ENCODE data around the gene RAB3IL1.

The RAB3IL1 gene

DNA sequence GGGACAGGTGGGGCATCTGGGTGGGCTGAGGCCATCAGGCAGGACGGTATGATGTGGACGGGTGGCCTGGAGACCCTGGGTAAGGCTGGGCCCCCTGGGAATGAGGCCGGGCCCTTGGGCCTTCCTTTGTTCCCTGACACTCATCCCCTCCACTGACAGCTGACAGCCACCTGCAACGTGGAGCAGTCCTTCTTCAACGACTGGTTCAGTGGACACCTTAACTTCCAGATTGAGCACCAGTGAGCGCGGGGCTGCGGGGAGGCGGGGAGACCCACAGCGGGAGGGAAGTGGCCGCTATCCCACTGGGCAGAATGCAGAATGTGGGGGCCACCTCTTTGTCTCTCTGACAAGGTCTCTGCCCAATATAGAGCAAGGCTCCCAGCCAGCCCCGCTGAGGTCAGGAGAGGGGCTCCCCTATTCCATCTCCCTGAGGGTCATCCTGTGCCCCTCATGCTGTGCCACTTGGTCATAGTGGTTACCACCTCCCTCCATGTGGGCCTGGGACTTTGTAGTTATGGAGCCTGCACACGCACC is 53.8 kb downstream of the RAB3IL1 start:
- no peak overlapping the region for H3K9ac ChIP-seq (ENCODE audit: low read length)
- H3K23ac ChIP-seq (ENCODE audit: low read length), result no peak overlapping the region
- H3K79me1 ChIP-seq (ENCODE audit: low read length), result no peaks in the 10 kb centered on the region
- H3K27me3 ChIP-seq (ENCODE audit: insufficient read depth, low read length), result no peaks in the 10 kb centered on the region
- H3K79me2 ChIP-seq (ENCODE audit: control insufficient read depth, insufficient read depth, low read length, poor library complexity), result no peaks in the 10 kb centered on the region
- H2BK120ac ChIP-seq (ENCODE audit: insufficient read depth, low read length, poor library complexity), result no peak overlapping the region
- no peak overlapping the region for H4K8ac ChIP-seq (ENCODE audit: low read depth, low read length)
- no peak overlapping the region for H4K12ac ChIP-seq (ENCODE audit: low read depth, low read length)
- no peak for DNase-seq
- H3K9me3 ChIP-seq (ENCODE audit: insufficient read depth, low read depth, low read length), result no peaks in the 10 kb centered on the region
- WGBS (ENCODE audit: extremely low coverage, insufficient coverage, insufficient read length), result no CpG with 5 or more reads among the region's 13 CpGs
- no peak overlapping the region for H3K4me3 ChIP-seq (ENCODE audit: low read depth, low read length)
- peaks cover 73 to 74% of the 10 kb centered on the region in 2 experiments for H3K36me3 ChIP-seq (ENCODE audit: control insufficient read depth in 1 of 2, insufficient read depth in 2 of 2, low read length in 2 of 2)
- no peak overlapping the region for H2AK5ac ChIP-seq (ENCODE audit: low read length)
- H3K4ac ChIP-seq (ENCODE audit: low read depth, low read length), result no peak overlapping the region
- H3K4me2 ChIP-seq (ENCODE audit: low read length), result no peak overlapping the region
- no peak overlapping the region for H2BK5ac ChIP-seq (ENCODE audit: low read depth, low read length, poor library complexity)
- H3K4me1 ChIP-seq (ENCODE audit: control insufficient read depth in 1 of 2, insufficient read depth in 2 of 2, low read length in 2 of 2), result peaks cover 0 to 4% of the 10 kb centered on the region in 2 experiments
- no peak overlapping the region for H4K91ac ChIP-seq (ENCODE audit: low read depth, low read length)
- H3K14ac ChIP-seq (ENCODE audit: low read length), result no peak overlapping the region
- H3K18ac ChIP-seq (ENCODE audit: low read length), result no peak overlapping the region
- H2AFZ ChIP-seq (ENCODE audit: insufficient read depth, low read length, poor library complexity), result no peak overlapping the region
- no peak overlapping the region for H2BK12ac ChIP-seq (ENCODE audit: low read length)
- H3K27ac ChIP-seq (ENCODE audit: low read depth, low read length), result no peak overlapping the region

DNA sequence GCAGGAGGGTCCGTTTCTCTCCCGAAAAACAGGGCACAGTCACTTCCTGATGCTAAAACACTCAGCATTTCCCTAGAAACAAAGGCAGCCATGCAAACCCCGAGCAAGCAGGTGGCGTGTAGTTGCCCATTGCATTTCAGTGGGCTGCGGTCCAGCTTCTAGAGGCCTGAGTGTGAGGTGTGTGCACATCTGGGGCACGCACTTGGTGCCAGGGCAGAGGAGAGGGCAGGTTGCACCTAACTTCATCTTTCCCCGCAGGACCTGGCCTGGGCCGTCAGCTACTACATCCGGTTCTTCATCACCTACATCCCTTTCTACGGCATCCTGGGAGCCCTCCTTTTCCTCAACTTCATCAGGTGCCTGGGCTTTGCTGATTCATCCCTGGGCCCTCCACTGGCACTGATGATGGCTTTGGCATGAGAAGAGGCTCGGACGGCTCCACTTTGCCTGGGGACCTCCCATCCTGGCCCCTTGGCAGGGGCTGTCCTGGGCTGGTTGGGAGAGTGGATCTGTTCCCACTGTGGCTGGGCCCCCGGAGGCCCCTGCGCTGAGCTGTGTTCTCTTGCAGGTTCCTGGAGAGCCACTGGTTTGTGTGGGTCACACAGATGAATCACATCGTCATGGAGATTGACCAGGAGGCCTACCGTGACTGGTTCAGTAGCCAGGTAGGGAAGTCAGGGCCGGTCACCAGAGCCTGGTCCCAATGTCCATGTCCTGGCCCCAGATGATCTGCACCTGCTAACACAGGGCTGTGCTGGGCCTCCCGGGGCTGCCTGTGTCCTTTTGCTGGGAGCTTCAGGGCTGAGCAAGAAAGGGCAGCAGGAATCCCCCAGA is 54.4 kb downstream of the RAB3IL1 start:
- Histone ChIP-seq H3K27me3 (ENCODE audit: insufficient read depth, low read length) (no peaks in the 10 kb centered on the region), H3K79me1 (ENCODE audit: low read length) (no peaks in the 10 kb centered on the region), H3K36me3 (ENCODE audit: control insufficient read depth in 1 of 2, insufficient read depth in 2 of 2, low read length in 2 of 2) (peaks cover 73 to 74% of the 10 kb centered on the region in 2 experiments), H2BK120ac (ENCODE audit: insufficient read depth, low read length, poor library complexity) (no peak overlapping the region), H2BK12ac (ENCODE audit: low read length) (no peak overlapping the region), H4K91ac (ENCODE audit: low read depth, low read length) (no peak overlapping the region), H3K4me1 (ENCODE audit: control insufficient read depth in 1 of 2, insufficient read depth in 2 of 2, low read length in 2 of 2) (peaks cover 0 to 4% of the 10 kb centered on the region in 2 experiments), H3K4ac (ENCODE audit: low read depth, low read length) (no peak overlapping the region), H3K23ac (ENCODE audit: low read length) (no peak overlapping the region), H3K27ac (ENCODE audit: low read depth, low read length) (no peak overlapping the region), H2BK5ac (ENCODE audit: low read depth, low read length, poor library complexity) (no peak overlapping the region), H2AFZ (ENCODE audit: insufficient read depth, low read length, poor library complexity) (no peak overlapping the region), H3K9ac (ENCODE audit: low read length) (no peak overlapping the region), H3K18ac (ENCODE audit: low read length) (no peak overlapping the region), H3K4me3 (ENCODE audit: low read depth, low read length) (no peak overlapping the region), H3K4me2 (ENCODE audit: low read length) (no peak overlapping the region), H4K8ac (ENCODE audit: low read depth, low read length) (no peak overlapping the region), H2AK5ac (ENCODE audit: low read length) (no peak overlapping the region), H3K79me2 (ENCODE audit: control insufficient read depth, insufficient read depth, low read length, poor library complexity) (no peaks in the 10 kb centered on the region), H3K14ac (ENCODE audit: low read length) (no peak overlapping the region), H4K12ac (ENCODE audit: low read depth, low read length) (no peak overlapping the region), H3K9me3 (ENCODE audit: insufficient read depth, low read depth, low read length) (no peaks in the 10 kb centered on the region)
- no CpG with 5 or more reads among the region's 18 CpGs for WGBS (ENCODE audit: extremely low coverage, insufficient coverage, insufficient read length)
- DNase-seq, result no peak

DNA sequence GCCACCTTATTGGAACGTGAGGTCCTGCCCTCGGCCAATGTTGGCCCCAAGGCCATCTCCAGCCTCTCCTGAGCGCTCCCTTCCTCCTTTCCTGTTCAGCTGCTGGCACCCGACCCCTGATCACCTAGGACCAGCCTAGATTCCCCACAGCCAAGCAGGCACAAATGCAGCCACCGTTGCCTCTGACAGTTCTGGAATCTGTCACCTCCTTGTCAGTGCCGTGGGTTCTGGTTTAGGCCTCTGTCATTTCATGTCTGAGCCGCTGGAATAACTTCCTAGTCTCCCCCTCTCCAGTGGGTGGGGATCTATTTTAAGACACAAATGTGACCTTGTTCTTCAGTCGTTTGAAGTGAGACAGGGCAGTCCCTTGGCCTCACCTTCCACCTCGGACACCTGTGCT is 55.7 kb downstream of the RAB3IL1 start:
- Histone ChIP-seq H4K8ac (ENCODE audit: low read depth, low read length) (no peak overlapping the region), H3K4ac (ENCODE audit: low read depth, low read length) (no peak overlapping the region), H4K12ac (ENCODE audit: low read depth, low read length) (no peak overlapping the region), H2BK12ac (ENCODE audit: low read length) (no peak overlapping the region), H3K79me1 (ENCODE audit: low read length) (no peaks in the 10 kb centered on the region), H3K9ac (ENCODE audit: low read length) (no peak overlapping the region), H3K4me2 (ENCODE audit: low read length) (no peak overlapping the region), H3K4me3 (ENCODE audit: low read depth, low read length) (no peak overlapping the region), H3K79me2 (ENCODE audit: control insufficient read depth, insufficient read depth, low read length, poor library complexity) (no peaks in the 10 kb centered on the region), H2BK120ac (ENCODE audit: insufficient read depth, low read length, poor library complexity) (no peak overlapping the region), H2AFZ (ENCODE audit: insufficient read depth, low read length, poor library complexity) (no peak overlapping the region), H3K4me1 (ENCODE audit: control insufficient read depth in 1 of 2, insufficient read depth in 2 of 2, low read length in 2 of 2) (peaks cover 0 to 4% of the 10 kb centered on the region in 2 experiments), H3K36me3 (ENCODE audit: control insufficient read depth in 1 of 2, insufficient read depth in 2 of 2, low read length in 2 of 2) (peaks cover 78 to 80% of the 10 kb centered on the region in 2 experiments), H3K23ac (ENCODE audit: low read length) (no peak overlapping the region), H3K9me3 (ENCODE audit: insufficient read depth, low read depth, low read length) (no peaks in the 10 kb centered on the region), H3K14ac (ENCODE audit: low read length) (no peak overlapping the region), H3K27me3 (ENCODE audit: insufficient read depth, low read length) (no peaks in the 10 kb centered on the region), H4K91ac (ENCODE audit: low read depth, low read length) (no peak overlapping the region), H2BK5ac (ENCODE audit: low read depth, low read length, poor library complexity) (no peak overlapping the region), H3K18ac (ENCODE audit: low read length) (no peak overlapping the region), H2AK5ac (ENCODE audit: low read length) (no peak overlapping the region), H3K27ac (ENCODE audit: low read depth, low read length) (no peak overlapping the region)
- DNase-seq, result no peak
- no CpG with 5 or more reads among the region's 9 CpGs for WGBS (ENCODE audit: extremely low coverage, insufficient coverage, insufficient read length)

DNA sequence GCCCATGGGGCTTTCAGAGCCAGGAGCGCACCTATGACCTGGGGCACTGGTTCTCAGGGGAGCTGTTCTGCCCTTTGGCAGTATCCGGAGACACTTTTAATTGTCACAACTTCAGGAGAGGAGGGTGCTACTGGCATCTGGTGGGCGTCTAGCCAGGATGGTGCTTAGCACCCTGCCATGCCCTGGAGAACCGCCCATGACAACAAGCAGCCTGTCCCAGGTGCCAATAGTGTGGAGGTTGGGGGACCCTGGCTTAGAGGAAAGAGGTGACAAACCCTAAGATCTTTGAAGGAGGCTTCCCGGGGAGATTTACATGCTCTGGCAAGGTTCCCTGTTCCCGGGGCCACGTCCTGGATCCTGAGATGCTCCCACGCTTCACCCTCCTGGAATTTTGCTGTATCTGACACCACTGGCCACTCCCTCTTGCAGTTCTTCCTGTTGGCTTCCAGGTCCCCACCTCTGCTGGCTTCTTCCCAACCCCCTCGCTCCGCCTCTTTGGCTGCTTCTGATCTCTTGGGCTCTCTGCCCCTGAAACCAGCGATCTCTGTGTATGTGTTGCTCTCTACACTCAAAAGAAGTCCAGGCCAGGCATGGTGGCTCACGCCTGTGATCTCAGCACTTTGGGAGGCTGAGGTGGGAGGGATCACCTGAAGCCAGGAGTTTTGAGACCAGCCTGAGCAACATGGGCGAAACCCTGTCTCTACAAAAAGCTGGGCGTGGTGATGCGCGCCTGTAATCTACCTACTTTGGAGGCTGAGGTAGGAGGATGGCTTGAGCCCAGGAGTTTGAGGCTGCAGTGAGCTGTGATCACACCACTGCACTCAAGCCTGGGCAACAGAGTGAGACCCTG is 57.1 kb downstream of the RAB3IL1 start:
- Histone ChIP-seq H2BK5ac (ENCODE audit: low read depth, low read length, poor library complexity) (no peak overlapping the region), H3K79me2 (ENCODE audit: control insufficient read depth, insufficient read depth, low read length, poor library complexity) (no peaks in the 10 kb centered on the region), H3K4me2 (ENCODE audit: low read length) (no peak overlapping the region)

More for the DNA sequence above, 57.1 kb downstream of the RAB3IL1 start:
- H4K91ac ChIP-seq (ENCODE audit: low read depth, low read length), result no peak overlapping the region
- no peak overlapping the region for H2AFZ ChIP-seq (ENCODE audit: insufficient read depth, low read length, poor library complexity)
- no peak overlapping the region for H3K27ac ChIP-seq (ENCODE audit: low read depth, low read length)
- H4K8ac ChIP-seq (ENCODE audit: low read depth, low read length), result no peak overlapping the region
- H3K27me3 ChIP-seq (ENCODE audit: insufficient read depth, low read length), result no peaks in the 10 kb centered on the region
- no peak overlapping the region for H3K4ac ChIP-seq (ENCODE audit: low read depth, low read length)
- no peak overlapping the region for H3K9ac ChIP-seq (ENCODE audit: low read length)
- no peak for DNase-seq
- no peak overlapping the region for H3K23ac ChIP-seq (ENCODE audit: low read length)
- no peak overlapping the region for H2BK120ac ChIP-seq (ENCODE audit: insufficient read depth, low read length, poor library complexity)
- H2AK5ac ChIP-seq (ENCODE audit: low read length), result no peak overlapping the region
- no peak overlapping the region for H4K12ac ChIP-seq (ENCODE audit: low read depth, low read length)
- no peaks in the 10 kb centered on the region for H3K79me1 ChIP-seq (ENCODE audit: low read length)
- no CpG with 5 or more reads among the region's 16 CpGs for WGBS (ENCODE audit: extremely low coverage, insufficient coverage, insufficient read length)
- H3K4me1 ChIP-seq (ENCODE audit: control insufficient read depth in 1 of 2, insufficient read depth in 2 of 2, low read length in 2 of 2), result no peaks in the 10 kb centered on the region
- H3K9me3 ChIP-seq (ENCODE audit: insufficient read depth, low read depth, low read length), result no peaks in the 10 kb centered on the region
- H3K36me3 ChIP-seq (ENCODE audit: control insufficient read depth in 1 of 2, insufficient read depth in 2 of 2, low read length in 2 of 2), result peaks cover 79 to 80% of the 10 kb centered on the region in 2 experiments
- no peak overlapping the region for H3K4me3 ChIP-seq (ENCODE audit: low read depth, low read length)
- no peak overlapping the region for H3K18ac ChIP-seq (ENCODE audit: low read length)
- H3K14ac ChIP-seq (ENCODE audit: low read length), result no peak overlapping the region
- H2BK12ac ChIP-seq (ENCODE audit: low read length), result no peak overlapping the region

All from trophoblast cell (in vitro differentiated cells and primary cell).